K562 (cell line): ENCODE measurements around the gene NR2C2AP. TPM values are rescaled to one million over a fixed set of nuclear protein-coding genes. Genes with fewer than 3 reads are reported as not detected.

ENCODE experiments used
- ATAC-seq: fragments of 200-7000 bp; cut with Tn5 transposase; 3 replicates; pipeline ENCODE4 v1.9.1; 2020; ENCODE audit warnings: moderate library complexity
- BruUV-seq: library from RNA; stranded (reverse); fragments of 400-500 nt; replicated peaks from 2 replicates; lab custom pipeline; 2021; lab: Mats Ljungman, UMichigan
- CTCF ChIA-PET: fragments of 300-600 bp; formaldehyde crosslinking; extraction: SDS; loops from one replicate; lab custom pipeline; 2021; ENCODE audit warnings: low intra/inter-chr PET ratio; lab: Yijun Ruan, JAX
- POLR2A ChIA-PET: fragments of 300-600, 350-650 bp; sonication (Branson Sonifier 250); formaldehyde crosslinking; extraction: SDS; loops from one replicate; lab custom pipeline; 2021; ENCODE audit warnings: antibody characterized with exemption, inconsistent platforms; lab: Yijun Ruan, JAX
- DNase-seq, 4 experiments: peaks; one replicate each; pipeline versions ENCODE4 v3.0.0 to v3.0.0-alpha.2; 2011 to 2018; ENCODE audit warnings: low spot score in 3 of 4, mixed read lengths in 3 of 4; ENCODE audit errors: extremely low read depth in 1 of 4
- FAIRE-seq: peaks from 2 replicates; lab custom pipeline; 2011; peaks lifted over from hg19 to GRCh38; lab: Jason Lieb, UNC
- H2AFZ ChIP-seq: 2 replicates; pipeline ENCODE4 v1.6.0; 2011; ENCODE audit warnings: low read depth, low read length, control low read depth, inconsistent platforms
- H3K27ac ChIP-seq: fragments of 200-600 bp; 3 replicates; pipeline ENCODE4 v1.8.0; 2011; ENCODE audit warnings: low read depth, mild to moderate bottlenecking, control low read depth, inconsistent platforms, low read length, moderate library complexity, mixed read lengths; ENCODE audit errors: extremely low read depth
- H3K27me3 ChIP-seq, 2 experiments: fragments of 300-600 bp in 1 of 2; 2 replicates in 1 of 2; 3 replicates in 1 of 2; pipeline versions ENCODE4 v1.6.0 to v1.8.0; 2011; ENCODE audit warnings: inconsistent platforms in 2 of 2, low read length in 2 of 2, mild to moderate bottlenecking in 1 of 2, mixed read lengths in 1 of 2, moderate library complexity in 1 of 2; ENCODE audit not compliant: control insufficient read depth in 2 of 2, insufficient read depth in 2 of 2
- H3K36me3 ChIP-seq: fragments of 300-600 bp; 3 replicates; pipeline ENCODE4 v1.8.0; 2011; ENCODE audit warnings: mild to moderate bottlenecking, low read length, inconsistent platforms; ENCODE audit not compliant: control insufficient read depth, insufficient read depth
- H3K4me1 ChIP-seq, 2 experiments: fragments of 200-600 bp in 1 of 2; replicated peaks in 1 of 2; 2 replicates in 1 of 2; 3 replicates in 1 of 2; pipeline versions ENCODE4 v1.5.1 to v1.8.0; 2011; ENCODE audit warnings: inconsistent platforms in 2 of 2, low read length in 2 of 2, mild to moderate bottlenecking in 1 of 2, mixed read lengths in 1 of 2, moderate library complexity in 1 of 2; ENCODE audit not compliant: control insufficient read depth in 2 of 2, insufficient read depth in 2 of 2
- H3K4me2 ChIP-seq: 2 replicates; pipeline ENCODE4 v1.6.1; 2011; ENCODE audit warnings: low read length, control low read depth, inconsistent platforms, mixed read lengths; ENCODE audit not compliant: insufficient read depth
- H3K4me3 ChIP-seq: fragments of 200-600 bp; sonication (generic), shearing (Covaris generic); 2 replicates; pipeline ENCODE4 v1.5.1; 2016; ENCODE audit warnings: control low read depth, inconsistent platforms
- H3K79me2 ChIP-seq: fragments of 200-600 bp; 3 replicates; pipeline ENCODE4 v1.8.0; 2011; ENCODE audit warnings: low read length, inconsistent platforms; ENCODE audit not compliant: control insufficient read depth, insufficient read depth
- H3K9ac ChIP-seq, 2 experiments: 2 replicates each; pipeline versions ENCODE4 v1.6.0 to v1.6.1; 2011; ENCODE audit warnings: low read depth in 2 of 2, low read length in 2 of 2, control low read depth in 1 of 2, inconsistent platforms in 1 of 2, mild to moderate bottlenecking in 1 of 2, mixed read lengths in 1 of 2; ENCODE audit not compliant: insufficient read depth in 1 of 2
- H3K9me1 ChIP-seq: one replicate; pipeline ENCODE4 v1.6.0; 2011; ENCODE audit warnings: inconsistent platforms, mild to moderate bottlenecking, low read length, moderate library complexity; ENCODE audit not compliant: control insufficient read depth, insufficient read depth
- H3K9me3 ChIP-seq: replicated peaks from 2 replicates; pipeline ENCODE4 v1.5.1; 2011; ENCODE audit warnings: low read depth, low read length, inconsistent platforms; ENCODE audit not compliant: control insufficient read depth, insufficient read depth
- H4K20me1 ChIP-seq: replicated peaks from 2 replicates; pipeline ENCODE4 v1.6.1; 2011; ENCODE audit warnings: low read length, inconsistent platforms, mixed read lengths; ENCODE audit not compliant: control insufficient read depth, insufficient read depth
- CBX3 ChIP-seq, 2 experiments: IDR thresholded peaks; 1 replicate in 1 of 2; 2 replicates in 1 of 2; pipeline ENCODE4 v1.6.1; 2012; ENCODE audit warnings: inconsistent platforms in 2 of 2, low read length in 2 of 2, borderline replicate concordance in 1 of 2, control low read depth in 1 of 2
- FOXK1 ChIP-seq: sonication (generic); formaldehyde crosslinking; IDR thresholded peaks from 2 replicates; pipeline ENCODE4 v1.8.0; 2022; ENCODE audit warnings: missing genetic modification reagents, mild to moderate bottlenecking, borderline replicate concordance
- HDAC6 ChIP-seq: IDR thresholded peaks from 2 replicates; pipeline ENCODE4 v1.6.1; 2012; ENCODE audit warnings: low read depth, mild to moderate bottlenecking, control low read depth, inconsistent platforms, low read length, moderate library complexity
- NFYB ChIP-seq: IDR thresholded peaks from 2 replicates; pipeline ENCODE4 v1.6.1; 2011; ENCODE audit warnings: mild to moderate bottlenecking, moderate library complexity; ENCODE audit not compliant: insufficient read length; ENCODE audit errors: extremely low read depth
- NR4A1 ChIP-seq, 2 experiments: fragments of 250-450 bp in 1 of 2; fragments of 450-650 bp in 1 of 2; sonication (Bioruptor Pico) in 1 of 2; IDR thresholded peaks; 2 replicates each; pipeline versions ENCODE4 v1.4.0 to v1.6.1; 2016 to 2020; ENCODE audit warnings: mild to moderate bottlenecking in 2 of 2, missing compliant biosample characterization in 1 of 2, missing genetic modification characterization in 1 of 2, moderate library complexity in 1 of 2
- PHB2 ChIP-seq: fragments of 450-650 bp; IDR thresholded peaks from 2 replicates; pipeline ENCODE4 v1.6.1; 2017; ENCODE audit warnings: low read depth
- RBM25 ChIP-seq: fragments of 200-400 bp; formaldehyde crosslinking; IDR thresholded peaks from 2 replicates; pipeline ENCODE4 v1.6.1; 2018; ENCODE audit warnings: low read length, low read depth, moderate library complexity; ENCODE audit not compliant: severe bottlenecking
- SMAD1 ChIP-seq: fragments of 150-350 bp; IDR thresholded peaks from 2 replicates; pipeline ENCODE4 v1.6.1; 2014; ENCODE audit warnings: low read length, low read depth; ENCODE audit not compliant: partially characterized antibody
- TRIM28 ChIP-seq: fragments of 450-650 bp; IDR thresholded peaks from 2 replicates; pipeline ENCODE4 v1.6.1; 2017
- XRCC4 ChIP-seq: IDR thresholded peaks from one replicate; pipeline ENCODE4 v1.6.1; 2011; ENCODE audit not compliant: insufficient read depth, insufficient read length; ENCODE audit errors: extremely low read depth
- YY1 ChIP-seq, 3 experiments: IDR thresholded peaks; 2 replicates each; pipeline ENCODE4 v1.6.1; 2011; ENCODE audit warnings: low read length in 2 of 3, mild to moderate bottlenecking in 2 of 3, moderate library complexity in 2 of 3, borderline replicate concordance in 1 of 3, control low read depth in 1 of 3, low read depth in 1 of 3; ENCODE audit not compliant: insufficient read depth in 3 of 3, insufficient replicate concordance in 2 of 3, control insufficient read depth in 1 of 3, insufficient read length in 1 of 3; ENCODE audit errors: extremely low read depth in 1 of 3
- ZNF134 ChIP-seq: fragments of 250-450 bp; sonication (Bioruptor Pico); conservative IDR thresholded peaks from 2 replicates; pipeline ENCODE4 v1.4.0; 2020
- ZNF239 ChIP-seq: fragments of 250-450 bp; sonication (Bioruptor Pico); IDR thresholded peaks from 2 replicates; pipeline ENCODE4 v1.4.0; 2020; ENCODE audit warnings: mild to moderate bottlenecking
- ZNF354B ChIP-seq: fragments of 250-450 bp; sonication (Bioruptor Pico); IDR thresholded peaks from 2 replicates; pipeline ENCODE4 v1.4.0; 2020
- ZNF507 ChIP-seq: conservative IDR thresholded peaks from 2 replicates; pipeline ENCODE4 v1.6.1; 2017; ENCODE audit warnings: missing genetic modification characterization, missing compliant biosample characterization
- ZNF57 ChIP-seq: fragments of 450-650 bp; formaldehyde crosslinking; IDR thresholded peaks from 2 replicates; pipeline ENCODE4 v1.4.0; 2020; ENCODE audit warnings: mild to moderate bottlenecking, moderate library complexity
- WGBS: fragments of 100-300 bp; shearing (Covaris generic); methylation state at CpG from one replicate; pipeline ENCODE4 v1.1.6; 2016; ENCODE audit warnings: low coverage, mixed read lengths; ENCODE audit not compliant: insufficient coverage; ENCODE audit errors: missing lambda C conversion rate; 5-methylcytosine and 5-hydroxymethylcytosine counted together
- in situ Hi-C: fragments of 300-500 bp; cut with MboI; formaldehyde crosslinking; loops from 4 replicates; pipeline ENCODE4 v1.15.0; 2018; ENCODE audit warnings: inconsistent platforms, mixed read lengths
- intact Hi-C: fragments of 100-400 bp; cut with micrococcal nuclease; formaldehyde crosslinking; loops from 2 replicates; pipeline ENCODE4 v1.14.2; 2022
- polyA plus RNA-seq, 8 experiments: library from polyadenylated mRNA; depleted of rRNA in 4 of 8; stranded (reverse) in 5 of 8; unstranded in 3 of 8; fragments of >200 nt; fragmentation: Nextera tagmentation in 2 of 8; fragmentation: Illumina TruSeq in 1 of 8; extraction: Ambion mirVana in 2 of 8; extraction: Trizol in 1 of 8; gene quantifications; 2 replicates each; pipeline versions ENCODE4 v1.2.1 to v1.2.3, GENCODE V29; 2011 to 2014; ENCODE audit warnings: inconsistent platforms in 1 of 8, missing spikeins in 1 of 8
- total RNA-seq, 7 experiments: library from RNA; depleted of rRNA in 6 of 7; stranded (reverse); fragments of >200 nt in 6 of 7; fragmentation: Illumina TruSeq in 2 of 7; extraction: Trizol in 2 of 7; gene quantifications; 2 replicates each; pipeline versions ENCODE4 v1.2.1 to v1.2.3, GENCODE V29; 2011 to 2021; ENCODE audit warnings: low replicate concordance in 1 of 7
- TF ChIP-seq, protein P1 (sequence below): fragments of 450-650 bp; IDR thresholded peaks from 2 replicates; pipeline ENCODE4 v1.6.1; 2018; ENCODE audit warnings: mild to moderate bottlenecking, low read depth; ENCODE audit not compliant: partially characterized antibody
- TF ChIP-seq, protein P2 (sequence below): fragments of 250-450 bp; sonication (Bioruptor Pico); IDR thresholded peaks from 2 replicates; pipeline ENCODE4 v1.4.0; 2020

NR2C2AP gene
- total and polyA plus RNA-seq, 9 of the 15 experiments (the other 6 are each of a cell fraction or from before 2014, with no cell fraction given), result 23.7 to 77.4 (median 32.4) TPM

DNA sequence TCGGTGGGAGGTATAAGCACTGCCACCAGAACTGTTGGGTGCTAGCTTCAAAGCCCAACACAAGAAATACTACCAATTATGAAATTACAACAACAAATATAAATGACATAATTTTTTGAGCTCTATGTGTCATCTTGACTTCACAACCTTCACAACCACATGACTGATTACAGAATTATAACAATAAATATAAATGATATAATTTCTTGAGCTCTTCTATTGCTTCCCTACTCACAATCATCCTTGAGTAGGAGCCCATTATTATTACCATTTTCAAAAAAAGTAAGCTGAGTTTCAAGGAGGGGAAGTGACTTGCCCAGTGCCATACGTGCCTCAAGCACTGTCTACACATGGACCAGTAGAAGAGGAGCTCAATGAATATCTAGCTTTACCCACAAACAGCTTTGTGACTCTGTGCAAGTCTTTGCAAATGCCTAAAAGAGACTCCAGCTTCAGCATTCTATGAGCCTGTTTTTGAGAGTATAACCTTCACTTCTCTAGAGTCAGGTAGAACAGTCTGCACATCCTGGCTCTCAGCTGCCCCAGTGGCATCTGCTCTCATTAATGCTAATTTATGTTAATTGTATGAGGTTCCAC is 31.1 kb upstream of the NR2C2AP start:
- H3K4me3 ChIP-seq, result no peak overlapping the region
- WGBS, result 6% methylated on average over 2 of the region's 2 CpGs
- H3K9me3 ChIP-seq, result peaks cover 10% of the 10 kb centered on the region
- H3K4me2 ChIP-seq, result no peak overlapping the region
- no peaks in the 10 kb centered on the region for H3K9me1 ChIP-seq
- BruUV-seq, result no TSS peak
- H3K9ac ChIP-seq, result no peak overlapping the region
- H3K27me3 ChIP-seq, result peaks cover 14 to 32% of the 10 kb centered on the region in 2 experiments; a peak in 4 of 5 replicates
- peaks cover 0 to 8% of the 10 kb centered on the region in 2 experiments; a peak in 3 of 5 replicates for H3K4me1 ChIP-seq
- no peak for DNase-seq
- no peak for FAIRE-seq
- H2AFZ ChIP-seq, result no peak overlapping the region
- TF ChIP-seq, protein P1, sequence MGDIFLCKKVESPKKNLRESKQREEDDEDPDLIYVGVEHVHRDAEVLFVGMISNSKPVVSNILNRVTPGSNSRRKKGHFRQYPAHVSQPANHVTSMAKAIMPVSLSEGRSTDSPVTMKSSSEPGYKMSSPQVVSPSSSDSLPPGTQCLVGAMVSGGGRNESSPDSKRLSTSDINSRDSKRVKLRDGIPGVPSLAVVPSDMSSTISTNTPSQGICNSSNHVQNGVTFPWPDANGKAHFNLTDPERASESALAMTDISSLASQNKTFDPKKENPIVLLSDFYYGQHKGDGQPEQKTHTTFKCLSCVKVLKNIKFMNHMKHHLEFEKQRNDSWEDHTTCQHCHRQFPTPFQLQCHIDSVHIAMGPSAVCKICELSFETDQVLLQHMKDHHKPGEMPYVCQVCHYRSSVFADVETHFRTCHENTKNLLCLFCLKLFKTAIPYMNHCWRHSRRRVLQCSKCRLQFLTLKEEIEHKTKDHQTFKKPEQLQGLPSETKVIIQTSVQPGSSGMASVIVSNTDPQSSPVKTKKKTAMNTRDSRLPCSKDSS, result no peak
- no peak for TF ChIP-seq SMAD1
- TF ChIP-seq HDAC6, result no peak
- TF ChIP-seq NFYB, result no peak
- peak; percentile 66 for TF ChIP-seq RBM25
- TF ChIP-seq ZNF57, result no peak
- TF ChIP-seq CBX3 (IDR thresholded peaks at IDR 0.05; ENCODE audit: borderline replicate concordance in 1 of 2, low read length in 2 of 2), result peak in 1 of 2 experiments; percentile 56; a peak in 1 of 3 replicates
- TF ChIP-seq ZNF134 (CRISPR knock-in tag), result no peak
- TF ChIP-seq PHB2, result no peak
- TF ChIP-seq, protein P2, sequence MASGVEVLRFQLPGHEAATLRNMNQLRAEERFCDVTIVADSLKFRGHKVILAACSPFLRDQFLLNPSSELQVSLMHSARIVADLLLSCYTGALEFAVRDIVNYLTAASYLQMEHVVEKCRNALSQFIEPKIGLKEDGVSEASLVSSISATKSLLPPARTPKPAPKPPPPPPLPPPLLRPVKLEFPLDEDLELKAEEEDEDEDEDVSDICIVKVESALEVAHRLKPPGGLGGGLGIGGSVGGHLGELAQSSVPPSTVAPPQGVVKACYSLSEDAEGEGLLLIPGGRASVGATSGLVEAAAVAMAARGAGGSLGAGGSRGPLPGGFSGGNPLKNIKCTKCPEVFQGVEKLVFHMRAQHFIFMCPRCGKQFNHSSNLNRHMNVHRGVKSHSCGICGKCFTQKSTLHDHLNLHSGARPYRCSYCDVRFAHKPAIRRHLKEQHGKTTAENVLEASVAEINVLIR, result no peak
- no peak for TF ChIP-seq TRIM28
- TF ChIP-seq YY1 (IDR thresholded peaks at IDR 0.05; ENCODE audit: borderline replicate concordance in 1 of 3, control insufficient read depth in 1 of 3, extremely low read depth in 1 of 3, insufficient read depth in 3 of 3, insufficient read length in 1 of 3, insufficient replicate concordance in 2 of 3, low read depth in 1 of 3, low read length in 2 of 3), result no peak
- TF ChIP-seq ZNF354B (CRISPR knock-in tag), result peak; percentile 98
- TF ChIP-seq FOXK1 (CRISPR knock-in tag), result no peak
- no peak for TF ChIP-seq ZNF239
- TF ChIP-seq ZNF507 (tag), result peak; percentile 100
- no peak for TF ChIP-seq NR4A1 (CRISPR knock-in tag; IDR thresholded peaks at IDR 0.05)
- TF ChIP-seq NR4A1 (tag; IDR thresholded peaks at IDR 0.05), result no peak
- TF ChIP-seq XRCC4, result no peak
- no peaks in the 10 kb centered on the region for H3K79me2 ChIP-seq
- intact Hi-C loops, result no loop called here
- ChIA-PET POLR2A (interaction anchor here (1.1 to 1.5 kb wide), 5 partner anchors 9 to 65 kb away, joined by 3 to 6 read pairs (median 3); no protein-coding TSS in a partner anchor), CTCF (no interaction called here)
- H4K20me1 ChIP-seq, result no peaks in the 10 kb centered on the region
- no peaks in the 10 kb centered on the region for H3K36me3 ChIP-seq
- ATAC-seq, result no peak
- no peak overlapping the region for H3K27ac ChIP-seq
- in situ Hi-C loops, result no loop called here
